ENCODE measurements around the gene RGS17. TPM values are rescaled to one million over a fixed set of nuclear protein-coding genes. Genes with fewer than 3 reads are reported as not detected.

Gene RGS17
- total RNA-seq, 1 experiment from 2014 or later, result 0.70 TPM

DNA sequence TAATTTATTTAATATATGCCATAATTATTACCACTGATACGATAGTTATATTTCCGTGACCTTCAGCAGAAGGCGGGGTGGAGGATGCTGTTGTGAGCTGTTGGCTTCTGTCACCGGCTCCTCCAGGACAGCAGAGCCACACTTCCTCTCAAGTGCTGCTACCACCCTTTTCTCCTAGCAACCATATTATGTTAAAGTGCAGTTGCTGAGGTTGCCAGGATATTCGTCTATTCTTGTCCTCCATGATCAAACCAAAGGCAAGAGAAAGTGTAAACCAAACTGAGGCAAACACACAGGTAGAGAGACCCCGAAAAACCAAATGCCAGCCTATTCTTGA lies 27.8 kb downstream of the RGS17 start:
- no peaks in the 10 kb centered on the region for H3K36me3 ChIP-seq (ENCODE audit: low read depth)
- no peak overlapping the region for H3K27ac ChIP-seq
- TF ChIP-seq EZH2 (IDR thresholded peaks at IDR 0.05; ENCODE audit: low read depth), result no peak
- TF ChIP-seq, protein P1, sequence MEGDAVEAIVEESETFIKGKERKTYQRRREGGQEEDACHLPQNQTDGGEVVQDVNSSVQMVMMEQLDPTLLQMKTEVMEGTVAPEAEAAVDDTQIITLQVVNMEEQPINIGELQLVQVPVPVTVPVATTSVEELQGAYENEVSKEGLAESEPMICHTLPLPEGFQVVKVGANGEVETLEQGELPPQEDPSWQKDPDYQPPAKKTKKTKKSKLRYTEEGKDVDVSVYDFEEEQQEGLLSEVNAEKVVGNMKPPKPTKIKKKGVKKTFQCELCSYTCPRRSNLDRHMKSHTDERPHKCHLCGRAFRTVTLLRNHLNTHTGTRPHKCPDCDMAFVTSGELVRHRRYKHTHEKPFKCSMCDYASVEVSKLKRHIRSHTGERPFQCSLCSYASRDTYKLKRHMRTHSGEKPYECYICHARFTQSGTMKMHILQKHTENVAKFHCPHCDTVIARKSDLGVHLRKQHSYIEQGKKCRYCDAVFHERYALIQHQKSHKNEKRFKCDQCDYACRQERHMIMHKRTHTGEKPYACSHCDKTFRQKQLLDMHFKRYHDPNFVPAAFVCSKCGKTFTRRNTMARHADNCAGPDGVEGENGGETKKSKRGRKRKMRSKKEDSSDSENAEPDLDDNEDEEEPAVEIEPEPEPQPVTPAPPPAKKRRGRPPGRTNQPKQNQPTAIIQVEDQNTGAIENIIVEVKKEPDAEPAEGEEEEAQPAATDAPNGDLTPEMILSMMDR (conservative IDR thresholded peaks at IDR 0.05), result no peak
- intact Hi-C loops (cut with micrococcal nuclease; ENCODE audit: unreplicated experiment), result no loop called here
- BruUV-seq (replicated peaks), result no TSS peak
- no peaks in the 10 kb centered on the region for H3F3A ChIP-seq (ENCODE audit: insufficient read depth, low read depth)
- no peaks in the 10 kb centered on the region for H3K4me1 ChIP-seq (replicated peaks; ENCODE audit: insufficient read depth)
- no peak overlapping the region for H2AFZ ChIP-seq
- no peaks in the 10 kb centered on the region for H3K27me3 ChIP-seq (ENCODE audit: insufficient read depth, low read depth)
- no peak overlapping the region for H3K4me3 ChIP-seq
- no peak for DNase-seq
- no peaks in the 10 kb centered on the region for H3K9me3 ChIP-seq (ENCODE audit: insufficient read depth, low read depth)
- H3K9me2 ChIP-seq (ENCODE audit: insufficient read depth), result no peaks in the 10 kb centered on the region
- H3K79me2 ChIP-seq (ENCODE audit: low read depth), result no peaks in the 10 kb centered on the region
- H3K4me2 ChIP-seq, result no peak overlapping the region
- no peaks in the 10 kb centered on the region for H4K20me1 ChIP-seq (ENCODE audit: insufficient read depth)
- POLR2A ChIA-PET (ENCODE audit: unreplicated experiment), result no interaction called here
- CTCF ChIA-PET, result no interaction called here

DNA sequence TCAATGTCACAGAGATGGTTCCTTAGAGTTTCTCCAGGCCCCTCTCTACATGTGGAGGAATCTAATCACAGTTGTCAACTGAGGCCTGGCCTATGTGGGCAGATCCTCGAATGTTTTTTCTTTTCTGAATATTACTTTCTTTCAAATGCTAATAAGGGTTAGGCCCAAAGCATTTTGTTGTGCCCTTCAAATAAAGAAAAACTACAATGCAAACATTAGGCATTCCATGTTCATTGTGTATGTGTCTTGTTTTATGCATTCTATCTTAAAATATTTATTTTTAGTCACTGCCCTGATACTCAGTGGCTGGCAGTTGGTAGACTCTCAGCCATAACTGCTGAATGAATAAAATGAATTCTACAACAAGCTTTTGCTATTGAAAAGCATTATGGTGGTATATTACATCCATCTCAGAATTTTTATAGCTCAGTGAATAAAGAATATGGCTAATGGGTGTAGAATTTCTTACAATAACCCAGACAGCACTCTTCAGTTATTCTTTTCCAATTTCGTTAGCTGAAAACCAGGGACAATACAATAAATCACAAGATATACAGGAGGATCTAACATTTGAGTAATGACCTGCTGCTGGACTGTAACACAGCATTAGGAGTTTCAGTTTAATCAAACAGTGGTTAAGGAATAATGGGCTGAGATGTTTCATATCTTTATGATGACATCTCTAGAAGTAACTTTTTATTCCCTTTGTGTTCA lies 28.3 kb downstream of the RGS17 start:
- no peak for DNase-seq

DNA sequence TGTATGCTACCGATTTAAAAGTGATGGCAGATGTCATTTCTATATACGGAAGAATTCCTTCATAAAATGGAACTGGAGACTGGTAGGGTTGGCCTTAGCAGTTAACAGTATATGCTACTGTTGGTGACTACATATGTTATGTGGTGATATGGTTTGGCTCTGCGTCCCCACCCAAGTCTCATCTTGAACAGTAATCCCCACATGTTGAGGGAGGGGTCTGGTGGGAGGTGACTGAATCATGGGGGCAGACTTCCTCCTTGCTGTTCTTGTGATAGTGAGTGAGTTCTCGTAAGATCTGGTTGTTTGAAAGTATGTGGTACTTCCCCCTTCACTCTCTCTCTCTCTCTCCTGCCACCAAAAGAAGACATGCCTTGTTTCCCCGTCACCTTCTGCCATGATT lies 29.6 kb downstream of the RGS17 start:
- no TSS peak for BruUV-seq (replicated peaks)
- ChIA-PET CTCF (no interaction called here), POLR2A (ENCODE audit: unreplicated experiment) (no interaction called here)
- Histone ChIP-seq H3K27ac (no peak overlapping the region), H3K4me3 (no peak overlapping the region), H3K9me2 (ENCODE audit: insufficient read depth) (no peaks in the 10 kb centered on the region), H4K20me1 (ENCODE audit: insufficient read depth) (no peaks in the 10 kb centered on the region), H3K79me2 (ENCODE audit: low read depth) (no peaks in the 10 kb centered on the region), H3K9me3 (ENCODE audit: insufficient read depth, low read depth) (no peaks in the 10 kb centered on the region), H3K36me3 (ENCODE audit: low read depth) (no peaks in the 10 kb centered on the region), H3K4me2 (no peak overlapping the region), H3K4me1 (replicated peaks; ENCODE audit: insufficient read depth) (no peaks in the 10 kb centered on the region), H3F3A (ENCODE audit: insufficient read depth, low read depth) (no peaks in the 10 kb centered on the region), H2AFZ (no peak overlapping the region), H3K27me3 (ENCODE audit: insufficient read depth, low read depth) (no peaks in the 10 kb centered on the region)
- TF ChIP-seq, protein P1 (conservative IDR thresholded peaks at IDR 0.05), result no peak
- TF ChIP-seq EZH2 (IDR thresholded peaks at IDR 0.05; ENCODE audit: low read depth), result no peak
- intact Hi-C loops (cut with micrococcal nuclease; ENCODE audit: unreplicated experiment), result no loop called here
- DNase-seq, result no peak

More for the DNA sequence above, 28.3 kb downstream of the RGS17 start:
- no peaks in the 10 kb centered on the region for H3F3A ChIP-seq (ENCODE audit: insufficient read depth, low read depth)
- H4K20me1 ChIP-seq (ENCODE audit: insufficient read depth), result no peaks in the 10 kb centered on the region
- no peaks in the 10 kb centered on the region for H3K36me3 ChIP-seq (ENCODE audit: low read depth)
- H3K27ac ChIP-seq, result no peak overlapping the region
- no peaks in the 10 kb centered on the region for H3K9me2 ChIP-seq (ENCODE audit: insufficient read depth)
- POLR2A ChIA-PET (ENCODE audit: unreplicated experiment), result no interaction called here
- no peak overlapping the region for H3K4me3 ChIP-seq
- no TSS peak for BruUV-seq (replicated peaks)
- H3K4me1 ChIP-seq (replicated peaks; ENCODE audit: insufficient read depth), result no peaks in the 10 kb centered on the region
- H3K4me2 ChIP-seq, result no peak overlapping the region
- no peaks in the 10 kb centered on the region for H3K27me3 ChIP-seq (ENCODE audit: insufficient read depth, low read depth)
- no peaks in the 10 kb centered on the region for H3K9me3 ChIP-seq (ENCODE audit: insufficient read depth, low read depth)
- intact Hi-C loops (cut with micrococcal nuclease; ENCODE audit: unreplicated experiment), result no loop called here
- TF ChIP-seq, protein P1 (conservative IDR thresholded peaks at IDR 0.05), result no peak
- TF ChIP-seq EZH2 (IDR thresholded peaks at IDR 0.05; ENCODE audit: low read depth), result no peak
- no peak overlapping the region for H2AFZ ChIP-seq
- H3K79me2 ChIP-seq (ENCODE audit: low read depth), result no peaks in the 10 kb centered on the region
- CTCF ChIA-PET, result no interaction called here
